ACC112 (cell line): ENCODE results near the gene KDM2B.
A peak's percentile ranks its signal among the peaks of the same experiment; 100 is the strongest.

Experiments used
- H2AFZ ChIP-seq: fragments of 200-600 bp; sonication (generic); one replicate; pipeline ENCODE4 v1.6.0; 2017; ENCODE audit warnings: antibody characterized with exemption, low read length; ENCODE audit not compliant: unreplicated experiment
- H3K27ac ChIP-seq: fragments of 200-600 bp; sonication (generic); 2 replicates; pipeline ENCODE4 v1.5.1; 2014; ENCODE audit warnings: low read depth, mild to moderate bottlenecking, antibody characterized with exemption, low read length, moderate library complexity
- H3K27me3 ChIP-seq: fragments of 200-600 bp; sonication (generic); 2 replicates; pipeline ENCODE4 v1.6.1; 2014; ENCODE audit warnings: mild to moderate bottlenecking, antibody characterized with exemption, low read length, moderate library complexity, mixed read lengths; ENCODE audit not compliant: insufficient read depth
- H3K36me3 ChIP-seq: fragments of 200-600 bp; sonication (generic); 2 replicates; pipeline ENCODE4 v1.6.1; 2016; ENCODE audit warnings: mild to moderate bottlenecking, antibody characterized with exemption, low read length, moderate library complexity, mixed read lengths; ENCODE audit not compliant: insufficient read depth
- H3K4me1 ChIP-seq: fragments of 200-600 bp; sonication (generic); one replicate; pipeline ENCODE4 v1.6.1; 2016; ENCODE audit warnings: low read length, mixed read lengths; ENCODE audit not compliant: insufficient read depth, unreplicated experiment, control insufficient read depth
- H3K4me3 ChIP-seq: fragments of 200-600 bp; sonication (generic); 2 replicates; pipeline ENCODE4 v1.5.1; 2014; ENCODE audit warnings: mild to moderate bottlenecking, low read depth, low read length
- H3K79me2 ChIP-seq: fragments of 200-600 bp; sonication (generic); one replicate; pipeline ENCODE4 v1.6.0; 2016; ENCODE audit warnings: low read length; ENCODE audit not compliant: control insufficient read depth, unreplicated experiment, insufficient read depth

Gene KDM2B

DNA sequence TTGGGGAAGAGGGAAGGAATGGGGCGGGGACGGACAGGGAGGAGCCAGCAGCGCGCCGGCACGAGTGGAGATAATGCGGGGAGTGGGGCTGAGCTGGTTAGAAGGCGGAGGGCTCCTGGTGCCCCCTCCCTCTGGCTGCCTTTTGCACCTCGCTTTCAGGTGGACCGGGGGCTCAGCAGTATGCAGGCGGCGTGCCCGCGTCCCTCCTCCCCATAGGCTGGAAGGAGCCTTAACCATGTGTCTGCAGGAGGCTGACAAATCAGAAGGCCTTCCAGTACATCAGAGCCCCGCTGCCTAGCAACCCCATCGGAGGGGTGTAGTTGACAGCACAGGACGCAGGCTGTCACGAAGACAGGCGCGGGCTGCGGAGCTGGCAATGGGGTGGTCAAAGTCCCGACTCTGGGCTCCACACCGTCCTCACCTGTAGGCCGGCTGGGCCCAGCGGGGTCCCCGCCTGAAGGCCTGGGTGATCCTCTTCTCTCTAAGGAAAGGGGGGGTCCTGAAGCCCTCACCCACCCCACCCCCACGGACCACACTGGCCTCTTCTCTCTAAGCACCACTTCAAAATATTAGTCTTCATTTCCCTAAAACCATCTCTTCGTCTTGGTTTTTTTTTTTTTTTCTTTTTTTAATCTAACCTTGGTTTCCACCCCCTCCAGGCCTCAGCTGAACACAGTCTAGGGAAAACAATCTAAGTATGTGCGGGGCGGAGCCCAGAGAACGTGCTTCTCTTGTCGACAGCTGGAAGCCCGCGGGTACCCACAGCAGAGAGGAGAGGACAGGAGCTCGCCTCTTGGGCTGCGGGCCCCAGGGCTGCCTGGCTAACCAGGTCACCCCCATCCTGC is 44.5 kb downstream of the KDM2B start:
- no peaks in the 10 kb centered on the region for H3K79me2 ChIP-seq
- peak overlapping the region; percentile 82 for H3K4me3 ChIP-seq
- peaks cover 3% of the 10 kb centered on the region for H3K4me1 ChIP-seq
- H3K27ac ChIP-seq = peak overlapping the region; percentile 18; the same call in 1 of the 2 replicates
- peak overlapping the region; percentile 19 for H2AFZ ChIP-seq
- no peaks in the 10 kb centered on the region for H3K36me3 ChIP-seq
- no peaks in the 10 kb centered on the region for H3K27me3 ChIP-seq

DNA sequence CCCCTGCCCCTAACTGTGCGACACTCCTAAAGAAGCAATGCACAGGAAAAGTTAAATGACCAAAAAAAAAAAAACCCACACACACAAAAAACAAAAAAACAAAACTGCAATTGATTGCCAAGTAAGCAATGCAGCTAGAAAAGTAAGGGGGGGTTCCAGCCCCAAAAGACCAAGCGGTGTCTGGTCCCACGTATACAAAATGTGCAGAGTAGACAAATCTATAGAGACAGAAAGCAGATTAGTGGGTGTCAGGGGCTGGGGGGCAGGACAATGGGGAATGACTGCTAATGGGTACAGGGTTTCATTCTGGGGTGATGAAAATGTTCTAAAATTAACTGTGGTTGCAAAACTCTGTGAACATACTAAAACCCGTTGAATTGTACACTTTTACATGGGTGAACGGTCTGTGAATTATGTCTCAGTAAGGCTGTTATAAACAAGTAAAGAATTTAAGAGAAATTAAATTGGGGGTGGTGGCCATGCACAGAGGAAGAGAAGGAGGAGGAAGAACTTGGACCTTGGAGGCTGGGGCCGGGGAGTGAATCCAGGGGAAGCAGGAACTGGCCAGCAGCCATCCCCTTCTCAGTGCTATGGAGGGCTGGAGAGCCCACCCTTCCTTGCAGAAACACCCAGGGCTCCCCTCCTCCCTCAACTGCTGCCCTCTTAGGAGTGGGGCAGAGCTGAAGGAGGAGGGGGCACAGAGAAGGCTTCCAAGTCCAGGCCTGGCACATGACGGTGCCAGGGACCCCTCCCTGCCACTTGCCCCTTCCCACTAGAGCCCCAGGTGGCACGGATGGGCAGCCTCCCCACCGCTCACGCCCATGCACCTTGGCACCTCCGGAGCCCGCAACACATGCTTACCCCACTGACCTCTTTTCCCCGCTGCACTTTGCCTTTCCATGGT is 45.4 kb downstream of the KDM2B start:
- Histone ChIP-seq H3K36me3 (no peaks in the 10 kb centered on the region), H2AFZ (no peak overlapping the region), H3K79me2 (no peaks in the 10 kb centered on the region), H3K4me1 (peaks cover 11% of the 10 kb centered on the region), H3K27ac (no peak overlapping the region), H3K4me3 (peak overlapping the region; percentile 82), H3K27me3 (no peaks in the 10 kb centered on the region)

DNA sequence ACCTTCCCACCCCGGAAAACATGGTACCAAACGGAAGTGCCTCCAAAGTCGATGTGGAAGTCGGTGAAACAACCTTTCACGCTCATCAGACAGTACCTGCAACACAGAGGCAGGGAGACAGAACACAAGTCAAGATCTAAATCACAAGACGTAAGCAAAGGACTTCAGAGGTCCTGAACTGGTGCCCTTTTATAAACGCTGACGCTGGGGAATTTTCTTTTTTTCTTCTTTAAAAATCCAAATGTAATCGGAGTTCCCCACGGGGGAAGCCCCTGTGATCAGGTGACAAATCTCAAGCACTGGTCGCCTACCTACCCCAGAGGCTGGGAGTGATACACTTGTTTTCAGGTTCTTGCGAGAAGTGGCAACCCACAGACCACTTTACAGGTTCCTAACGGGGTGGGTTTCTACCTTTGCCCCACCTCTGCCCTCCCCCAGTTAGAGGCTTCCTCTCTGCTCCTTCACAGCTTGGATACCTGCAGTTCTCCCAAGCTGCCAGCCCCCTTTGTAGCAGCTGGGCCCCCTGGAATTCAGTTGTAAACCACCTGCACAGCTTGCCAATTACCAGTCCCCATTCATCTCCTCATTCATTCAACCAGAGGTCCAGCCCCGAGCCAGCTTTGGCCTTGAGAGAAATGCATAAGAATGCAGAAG is 46.2 kb downstream of the KDM2B start:
- H3K36me3 ChIP-seq = no peaks in the 10 kb centered on the region
- H3K4me1 ChIP-seq = peaks cover 11% of the 10 kb centered on the region
- H3K27me3 ChIP-seq = no peaks in the 10 kb centered on the region
- H3K27ac ChIP-seq = no peak overlapping the region
- no peak overlapping the region for H2AFZ ChIP-seq
- H3K79me2 ChIP-seq = no peaks in the 10 kb centered on the region
- no peak overlapping the region for H3K4me3 ChIP-seq

DNA sequence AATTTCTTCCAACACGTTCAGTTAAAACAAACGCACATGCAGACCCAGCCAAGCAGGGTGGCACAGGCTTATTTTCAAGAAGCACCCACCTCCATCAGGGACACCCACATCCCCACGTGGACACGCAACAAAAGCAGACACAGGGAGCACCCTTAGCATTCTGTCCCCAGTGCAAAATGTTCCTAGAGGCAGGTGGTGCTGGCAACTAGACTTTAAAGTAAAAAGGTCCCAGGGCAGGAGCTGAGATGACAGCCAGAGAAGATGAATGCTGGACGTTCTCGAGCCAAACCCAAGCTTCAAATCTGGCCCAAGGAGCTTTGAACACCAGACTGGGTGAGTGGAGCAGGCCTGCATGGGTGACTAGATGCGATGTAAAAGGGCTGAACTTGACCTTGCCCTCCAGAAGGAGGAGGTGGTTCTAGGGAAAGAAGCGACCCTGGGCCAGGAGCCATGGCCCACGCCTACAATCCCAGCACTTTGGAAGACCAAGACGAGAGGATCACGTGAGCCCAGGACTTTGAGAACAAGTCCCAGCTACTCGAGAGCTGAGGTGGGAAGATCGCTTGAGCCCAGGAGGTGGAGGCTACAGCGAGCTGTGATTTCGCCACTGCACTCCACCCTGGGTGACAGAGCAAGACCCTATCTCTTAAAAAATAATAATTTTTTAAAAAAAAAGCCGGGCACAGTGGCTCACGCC is 47.3 kb downstream of the KDM2B start:
- no peaks in the 10 kb centered on the region for H3K79me2 ChIP-seq

DNA sequence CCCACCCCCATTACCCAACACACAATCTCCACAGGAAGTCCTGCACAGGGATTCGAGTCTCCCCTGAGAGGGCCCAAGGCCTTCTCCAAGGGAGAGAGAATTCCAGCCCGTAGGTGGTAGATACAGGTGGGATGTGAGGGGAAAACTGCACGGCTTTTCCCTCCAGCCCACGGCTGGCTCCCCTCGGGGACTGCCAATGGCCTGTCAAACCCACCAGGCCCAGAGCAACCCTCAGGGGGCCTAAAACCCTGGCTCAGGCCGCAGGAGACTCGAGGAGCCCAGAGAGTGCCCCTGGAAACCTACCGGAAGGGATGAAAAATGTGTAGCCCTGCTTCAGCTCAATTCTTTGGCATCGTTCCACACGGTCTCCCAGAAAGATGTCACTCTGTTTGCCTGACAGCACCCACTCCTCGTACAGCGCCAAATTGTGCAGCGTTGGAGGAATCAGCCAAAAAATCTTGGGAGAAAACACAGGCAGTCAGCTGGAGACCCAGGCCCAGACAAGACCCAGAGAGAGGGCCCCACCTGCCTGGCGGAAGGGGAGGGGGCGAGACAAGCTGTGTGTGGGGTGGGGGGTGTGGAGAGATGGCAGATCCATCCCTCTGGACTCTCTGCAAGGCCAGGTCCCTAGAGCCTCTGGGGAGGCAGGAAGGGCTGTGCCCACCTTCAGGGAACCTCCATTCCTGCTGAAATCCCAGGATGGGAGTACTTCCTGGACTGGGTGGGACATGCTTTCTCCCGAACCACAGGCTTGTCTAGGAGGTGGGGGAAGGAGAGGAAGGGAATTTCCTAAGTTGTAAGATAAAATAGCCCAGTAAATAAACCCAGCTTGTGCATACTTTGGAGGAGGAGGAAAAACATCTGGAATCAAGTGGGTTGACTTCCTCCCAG is 48.1 kb downstream of the KDM2B start:
- Histone ChIP-seq H3K27me3 (no peaks in the 10 kb centered on the region), H3K79me2 (no peaks in the 10 kb centered on the region), H3K4me1 (peaks cover 11% of the 10 kb centered on the region), H3K27ac (no peak overlapping the region), H3K4me3 (no peak overlapping the region), H3K36me3 (no peaks in the 10 kb centered on the region), H2AFZ (no peak overlapping the region)

More for the DNA sequence above, 47.3 kb downstream of the KDM2B start:
- H3K27ac ChIP-seq = no peak overlapping the region
- H2AFZ ChIP-seq = no peak overlapping the region
- no peaks in the 10 kb centered on the region for H3K36me3 ChIP-seq
- H3K4me1 ChIP-seq = peaks cover 11% of the 10 kb centered on the region
- H3K27me3 ChIP-seq = no peaks in the 10 kb centered on the region
- H3K4me3 ChIP-seq = no peak overlapping the region

DNA sequence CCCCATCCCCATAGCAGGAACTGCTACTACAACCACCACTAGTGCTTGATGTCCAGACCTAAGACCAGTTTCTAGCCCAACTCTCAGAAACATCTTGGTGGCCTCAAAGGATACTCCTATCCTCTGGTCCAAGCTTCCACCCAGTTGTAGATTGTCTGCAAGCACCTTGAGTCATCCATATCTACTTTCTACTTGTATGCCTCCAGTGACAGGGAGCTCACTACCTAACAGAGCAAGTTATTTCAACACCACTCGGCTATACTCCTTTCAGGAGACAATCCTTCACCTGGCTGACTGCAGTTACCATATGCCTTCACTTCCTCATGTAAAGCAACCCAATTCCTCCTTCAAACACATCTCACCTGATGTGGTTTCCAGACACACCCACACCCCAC is 49.5 kb downstream of the KDM2B start:
- Histone ChIP-seq H3K4me1 (peaks cover 11% of the 10 kb centered on the region), H2AFZ (no peak overlapping the region), H3K79me2 (no peaks in the 10 kb centered on the region), H3K27me3 (no peaks in the 10 kb centered on the region), H3K36me3 (no peaks in the 10 kb centered on the region), H3K27ac (no peak overlapping the region), H3K4me3 (no peak overlapping the region)

DNA sequence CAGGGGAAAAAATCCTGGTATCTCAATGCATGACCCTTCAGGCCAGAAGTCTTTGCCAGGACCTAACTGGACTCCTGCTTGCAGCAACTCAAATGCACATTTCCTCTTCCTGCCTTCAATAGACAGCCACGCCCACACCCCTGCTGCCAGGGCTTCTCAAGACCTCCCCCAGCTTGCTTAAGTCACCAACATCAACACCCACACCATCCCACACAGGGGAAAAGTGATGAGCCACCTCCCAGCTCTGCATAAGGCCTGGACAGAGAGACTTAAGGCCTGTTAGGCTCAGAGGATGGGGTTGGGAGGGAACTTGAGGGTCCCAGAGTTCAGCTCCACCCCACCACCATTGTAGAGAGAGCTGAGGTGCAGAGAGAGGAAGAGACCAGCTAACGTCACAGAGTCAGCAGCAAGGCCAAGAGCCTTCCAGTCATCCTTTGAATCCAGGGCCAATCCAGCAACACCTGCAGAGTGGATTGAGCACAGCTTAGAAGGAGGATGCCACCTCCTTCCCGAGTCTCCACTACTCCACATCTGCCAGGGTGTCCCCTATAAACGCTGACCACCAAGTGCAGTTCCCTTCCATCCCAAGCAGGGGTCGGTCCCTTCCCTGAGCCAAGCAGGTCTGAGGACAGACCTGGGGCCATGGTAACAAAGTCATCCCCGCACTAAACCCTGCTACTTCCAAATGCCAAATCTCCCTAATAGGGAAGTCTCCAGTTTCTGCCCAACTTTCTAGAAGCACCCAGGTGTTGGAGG is 50.0 kb downstream of the KDM2B start:
- H3K4me3 ChIP-seq = no peak overlapping the region
- H3K27ac ChIP-seq = no peak overlapping the region
- no peaks in the 10 kb centered on the region for H3K36me3 ChIP-seq
- H3K79me2 ChIP-seq = no peaks in the 10 kb centered on the region
- H2AFZ ChIP-seq = no peak overlapping the region
- peaks cover 10% of the 10 kb centered on the region for H3K4me1 ChIP-seq
- no peaks in the 10 kb centered on the region for H3K27me3 ChIP-seq

DNA sequence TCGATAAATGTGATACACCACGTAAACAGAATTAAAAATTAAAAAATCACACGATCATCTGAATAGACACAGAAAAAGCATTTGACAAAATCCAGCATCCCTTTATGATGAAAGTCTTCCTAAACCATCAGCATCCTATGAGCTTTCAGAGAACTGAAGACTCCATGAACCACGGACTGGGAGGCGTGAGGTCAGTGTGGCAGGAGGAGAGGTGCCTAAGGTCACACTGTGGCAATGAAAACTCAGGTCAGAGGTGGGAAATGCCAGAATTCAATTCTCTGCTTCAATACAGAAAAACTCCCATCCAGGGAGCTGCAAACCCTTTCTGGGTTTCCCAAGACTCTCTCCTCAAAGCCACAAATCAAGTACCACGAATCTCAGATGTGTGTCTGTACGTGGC is 51.6 kb downstream of the KDM2B start:
- no peaks in the 10 kb centered on the region for H3K36me3 ChIP-seq
- no peaks in the 10 kb centered on the region for H3K27me3 ChIP-seq
- no peak overlapping the region for H2AFZ ChIP-seq
- no peak overlapping the region for H3K4me3 ChIP-seq
- no peaks in the 10 kb centered on the region for H3K79me2 ChIP-seq
- H3K4me1 ChIP-seq = peaks cover 8% of the 10 kb centered on the region
- H3K27ac ChIP-seq = no peak overlapping the region

DNA sequence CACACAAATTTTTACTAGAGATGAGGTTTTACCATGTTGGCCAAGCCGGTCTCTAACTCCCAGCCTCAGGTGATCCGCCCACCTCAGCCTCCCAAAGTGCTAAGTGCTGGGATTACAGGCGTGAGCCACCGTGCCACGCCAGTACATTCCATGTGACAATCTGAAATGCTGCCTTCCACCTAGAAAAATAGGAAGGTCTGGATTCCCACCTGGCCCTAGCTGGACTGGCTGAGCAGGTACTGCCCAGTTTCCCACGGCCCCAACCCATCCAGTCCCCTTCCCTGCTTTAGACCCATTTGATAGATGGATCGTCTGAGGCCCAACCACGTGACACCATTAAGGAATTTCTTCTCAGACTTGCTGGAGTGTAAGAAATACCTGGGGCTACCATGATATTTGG is 55.4 kb downstream of the KDM2B start:
- H3K4me3 ChIP-seq = no peak overlapping the region
- H3K27ac ChIP-seq = no peak overlapping the region
- H3K36me3 ChIP-seq = no peaks in the 10 kb centered on the region
- H3K79me2 ChIP-seq = no peaks in the 10 kb centered on the region
- H3K4me1 ChIP-seq = peaks cover under 1% of the 10 kb centered on the region
- no peaks in the 10 kb centered on the region for H3K27me3 ChIP-seq
- H2AFZ ChIP-seq = no peak overlapping the region
